M059J (cell line): ENCODE data around the gene NEK6. TPM values are rescaled to one million over a fixed set of nuclear protein-coding genes. Genes with fewer than 3 reads are reported as not detected.
A peak's percentile ranks its signal among the peaks of the same experiment; 100 is the strongest.

ENCODE experiments used
- DNase-seq: peaks from one replicate; pipeline ENCODE4 v3.0.0-alpha.2; 2012; ENCODE audit warnings: low read depth
- total RNA-seq: library from RNA; depleted of rRNA; stranded (reverse); fragments of >200 nt; shearing (Covaris generic); gene quantifications from 2 replicates; pipeline ENCODE4 v1.2.3, GENCODE V29; 2014

NEK6 gene
- total RNA-seq, 1 experiment from 2014 or later = 88.5 TPM

- no peak for DNase-seq
Measured at GRCh38 chr9:124354346-124355038, 96.7 kb downstream of the NEK6 start.

GRCh38 chr9:124355039-124355940 lies 97.5 kb downstream of the NEK6 start:
- DNase-seq = no peak

- DNase-seq = peak; percentile 8
Measured at GRCh38 chr9:124355941-124356744, 98.4 kb downstream of the NEK6 start.

GRCh38 chr9:124356745-124357390 lies 99.1 kb downstream of the NEK6 start:
- no peak for DNase-seq

GRCh38 chr9:124357721-124358361 lies 100.1 kb downstream of the NEK6 start:
- peak; percentile 20 for DNase-seq

- no peak for DNase-seq
Measured at GRCh38 chr9:124358631-124359030, 100.9 kb downstream of the NEK6 start.

- no peak for DNase-seq
Measured at GRCh38 chr9:124359426-124359825, 101.7 kb downstream of the NEK6 start.

GRCh38 chr9:124359855-124360678 lies 102.3 kb downstream of the NEK6 start:
- DNase-seq = no peak

- DNase-seq = no peak
Measured at GRCh38 chr9:124361128-124361527, 103.4 kb downstream of the NEK6 start.

GRCh38 chr9:124363326-124364096 lies 105.8 kb downstream of the NEK6 start:
- DNase-seq = no peak

- no peak for DNase-seq
Measured at GRCh38 chr9:124364141-124364540, 106.4 kb downstream of the NEK6 start.

GRCh38 chr9:124365036-124365435 lies 107.3 kb downstream of the NEK6 start:
- DNase-seq = no peak

- DNase-seq = no peak
Measured at GRCh38 chr9:124366476-124367220, 108.9 kb downstream of the NEK6 start.

GRCh38 chr9:124368692-124369091 lies 110.9 kb downstream of the NEK6 start:
- no peak for DNase-seq

GRCh38 chr9:124369231-124369797 lies 111.6 kb downstream of the NEK6 start:
- DNase-seq = no peak

- no peak for DNase-seq
Measured at GRCh38 chr9:124370896-124371582, 113.3 kb downstream of the NEK6 start.

- no peak for DNase-seq
Measured at GRCh38 chr9:124372038-124372437, 114.3 kb downstream of the NEK6 start.

GRCh38 chr9:124373386-124373785 lies 115.6 kb downstream of the NEK6 start:
- no peak for DNase-seq
